DMS 273 (cell line): ENCODE results near the gene ARID3B.

Experiments used
- DNase-seq: peaks from one replicate; lab custom pipeline; 2025; ENCODE audit not compliant: unreplicated experiment; lab: John Stamatoyannopoulos, UW

ARID3B gene

GRCh38 chr15:74603026-74603788, 62.2 kb downstream of the ARID3B start:
- DNase-seq: no peak

GRCh38 chr15:74603789-74604705, 63.0 kb downstream of the ARID3B start:
- DNase-seq: no peak

GRCh38 chr15:74604983-74605794, 64.2 kb downstream of the ARID3B start:
- no peak for DNase-seq

- no peak for DNase-seq
Observed at GRCh38 chr15:74605795-74606150, 64.8 kb downstream of the ARID3B start.

GRCh38 chr15:74608786-74609185, 67.8 kb downstream of the ARID3B start:
- DNase-seq: peak; percentile 65

- no peak for DNase-seq
Observed at GRCh38 chr15:74609938-74610301, 68.9 kb downstream of the ARID3B start.

- DNase-seq: peak; percentile 69
Observed at GRCh38 chr15:74610302-74610951, 69.4 kb downstream of the ARID3B start.

GRCh38 chr15:74611341-74611740, 70.3 kb downstream of the ARID3B start:
- peak; percentile 79 for DNase-seq

GRCh38 chr15:74611834-74612233, 70.8 kb downstream of the ARID3B start:
- no peak for DNase-seq

- DNase-seq: no peak
Observed at GRCh38 chr15:74612677-74613076, 71.7 kb downstream of the ARID3B start.

- peak; percentile 25 for DNase-seq
Observed at GRCh38 chr15:74613089-74613952, 72.3 kb downstream of the ARID3B start.

- DNase-seq: no peak
Observed at GRCh38 chr15:74613953-74614743, 73.1 kb downstream of the ARID3B start.

GRCh38 chr15:74614744-74615507, 73.9 kb downstream of the ARID3B start:
- DNase-seq: peak; percentile 86

- DNase-seq: peak; percentile 97
Observed at GRCh38 chr15:74615508-74616365, 74.7 kb downstream of the ARID3B start, which contains the start of gene CLK3. CLK3 (plus strand) TSS chr15:74615836; CDS start chr15:74619197, 3,361 bp downstream.

GRCh38 chr15:74616366-74616939, 75.4 kb downstream of the ARID3B start:
- DNase-seq: peak; percentile 76

GRCh38 chr15:74616996-74617395, 76.0 kb downstream of the ARID3B start:
- no peak for DNase-seq
